H9 (cell line): Measurements from ENCODE around the gene SLC16A10. TPM values are rescaled to one million over a fixed set of nuclear protein-coding genes. Genes with fewer than 3 reads are reported as not detected.

Source experiments
- DNase-seq: peaks from one replicate; pipeline ENCODE4 v3.0.0-alpha.2; 2017
- H2AFZ ChIP-seq: one replicate; pipeline ENCODE4 v1.6.1; 2013; ENCODE audit warnings: mild to moderate bottlenecking, low read length, control low read depth, moderate library complexity
- H2AK5ac ChIP-seq: 2 replicates; pipeline ENCODE4 v1.6.1; 2013; ENCODE audit warnings: low read length, control low read depth, mixed read lengths; ENCODE audit not compliant: insufficient read length
- H2BK120ac ChIP-seq: one replicate; pipeline ENCODE4 v1.6.1; 2013; ENCODE audit warnings: low read depth, mild to moderate bottlenecking, low read length, control low read depth, inconsistent platforms; ENCODE audit not compliant: poor library complexity, severe bottlenecking
- H2BK12ac ChIP-seq: 2 replicates; pipeline ENCODE4 v1.6.1; 2013; ENCODE audit warnings: low read length, control low read depth, mixed read lengths, low read depth; ENCODE audit not compliant: insufficient read length
- H2BK15ac ChIP-seq: 2 replicates; pipeline ENCODE4 v1.6.1; 2013; ENCODE audit warnings: low read depth, low read length, control low read depth
- H2BK20ac ChIP-seq: one replicate; pipeline ENCODE4 v1.6.1; 2013; ENCODE audit warnings: low read depth, mild to moderate bottlenecking, low read length, control low read depth, inconsistent platforms; ENCODE audit not compliant: poor library complexity, severe bottlenecking
- H2BK5ac ChIP-seq: 2 replicates; pipeline ENCODE4 v1.6.1; 2013; ENCODE audit warnings: low read length, control low read depth, mixed read lengths; ENCODE audit not compliant: insufficient read length
- H3K14ac ChIP-seq: 2 replicates; pipeline ENCODE4 v1.6.1; 2013; ENCODE audit warnings: low read length, control low read depth; ENCODE audit not compliant: insufficient read depth
- H3K18ac ChIP-seq: 2 replicates; pipeline ENCODE4 v1.6.1; 2013; ENCODE audit warnings: low read depth, mild to moderate bottlenecking, mixed read lengths, low read length, control low read depth; ENCODE audit not compliant: insufficient read length
- H3K23ac ChIP-seq: 2 replicates; pipeline ENCODE4 v1.6.1; 2013; ENCODE audit warnings: low read length, control low read depth, mixed read lengths, low read depth; ENCODE audit not compliant: insufficient read length
- H3K23me2 ChIP-seq: 2 replicates; pipeline ENCODE4 v1.6.1; 2013; ENCODE audit warnings: low read depth, mild to moderate bottlenecking, mixed read lengths, low read length, control low read depth; ENCODE audit not compliant: insufficient read length, poor library complexity, severe bottlenecking
- H3K27ac ChIP-seq: 2 replicates; pipeline ENCODE4 v1.5.1; 2013; ENCODE audit warnings: low read length, control low read depth, mixed read lengths, low read depth; ENCODE audit not compliant: insufficient read length
- H3K27me3 ChIP-seq: 2 replicates; pipeline ENCODE4 v1.6.1; 2013; ENCODE audit warnings: low read length, control low read depth, inconsistent platforms; ENCODE audit not compliant: insufficient read depth
- H3K4ac ChIP-seq: 2 replicates; pipeline ENCODE4 v1.6.1; 2013; ENCODE audit warnings: low read depth, mild to moderate bottlenecking, control low read depth, inconsistent platforms, low read length, moderate library complexity
- H3K4me1 ChIP-seq: 2 replicates; pipeline ENCODE4 v1.6.1; 2013; ENCODE audit warnings: low read length, control low read depth, inconsistent platforms; ENCODE audit not compliant: insufficient read depth
- H3K4me2 ChIP-seq: 2 replicates; pipeline ENCODE4 v1.6.1; 2013; ENCODE audit warnings: low read length, control low read depth, mixed read lengths; ENCODE audit not compliant: insufficient read length, insufficient read depth
- H3K56ac ChIP-seq: 2 replicates; pipeline ENCODE4 v1.6.1; 2013; ENCODE audit warnings: low read depth, mild to moderate bottlenecking, mixed read lengths, low read length, control low read depth; ENCODE audit not compliant: insufficient read length
- H3K79me1 ChIP-seq: 2 replicates; pipeline ENCODE4 v1.6.1; 2013; ENCODE audit warnings: low read depth, mild to moderate bottlenecking, moderate library complexity, low read length, control low read depth, inconsistent platforms; ENCODE audit not compliant: insufficient read depth, poor library complexity, severe bottlenecking
- H3K79me2 ChIP-seq: 2 replicates; pipeline ENCODE4 v1.6.1; 2013; ENCODE audit warnings: low read length, control low read depth, inconsistent platforms; ENCODE audit not compliant: insufficient read depth
- H3K9ac ChIP-seq: 2 replicates; pipeline ENCODE4 v1.6.1; 2013; ENCODE audit warnings: low read length, control low read depth, mixed read lengths; ENCODE audit not compliant: insufficient read length; ENCODE audit errors: extremely low read depth
- H3K9me3 ChIP-seq: one replicate; pipeline ENCODE4 v1.6.1; 2013; ENCODE audit warnings: low read depth, low read length, inconsistent platforms; ENCODE audit not compliant: control insufficient read depth
- H3T11ph ChIP-seq: one replicate; pipeline ENCODE4 v1.6.1; 2013; ENCODE audit warnings: mild to moderate bottlenecking, low read length, control low read depth, inconsistent platforms
- H4K20me1 ChIP-seq: one replicate; pipeline ENCODE4 v1.6.1; 2013; ENCODE audit not compliant: control insufficient read depth, insufficient read length, insufficient read depth
- H4K5ac ChIP-seq: 2 replicates; pipeline ENCODE4 v1.6.1; 2013; ENCODE audit warnings: low read depth, mild to moderate bottlenecking, mixed read lengths, low read length, control low read depth; ENCODE audit not compliant: insufficient read length
- H4K8ac ChIP-seq: replicated peaks from 2 replicates; pipeline ENCODE4 v1.6.1; 2013; ENCODE audit warnings: low read length, control low read depth, mixed read lengths, low read depth; ENCODE audit not compliant: insufficient read length
- H4K91ac ChIP-seq: 2 replicates; pipeline ENCODE4 v1.6.1; 2013; ENCODE audit warnings: low read depth, mild to moderate bottlenecking, moderate library complexity, mixed read lengths, low read length, control low read depth; ENCODE audit not compliant: insufficient read length
- H3K27ac Mint-ChIP-seq, 3 experiments: 2 replicates in 2 of 3; 3 replicates in 1 of 3; pipeline ENCODE4 v1.8.0; 2020 to 2021; ENCODE audit warnings: mixed read lengths in 3 of 3, mild to moderate bottlenecking in 1 of 3, moderate library complexity in 1 of 3
- H3K27me3 Mint-ChIP-seq: 2 replicates; pipeline ENCODE4 v1.8.0; 2021; ENCODE audit warnings: low read depth, mild to moderate bottlenecking, moderate library complexity, mixed read lengths
- H3K36me3 Mint-ChIP-seq, 3 experiments: 2 replicates in 2 of 3; 3 replicates in 1 of 3; pipeline ENCODE4 v1.8.0; 2020 to 2021; ENCODE audit warnings: low read depth in 3 of 3, mixed read lengths in 3 of 3; ENCODE audit not compliant: insufficient read depth in 1 of 3
- H3K4me1 Mint-ChIP-seq, 2 experiments: 2 replicates each; pipeline ENCODE4 v1.8.0; 2020; ENCODE audit warnings: mixed read lengths in 2 of 2
- H3K4me3 Mint-ChIP-seq, 2 experiments: 2 replicates in 1 of 2; 3 replicates in 1 of 2; pipeline ENCODE4 v1.8.0; 2020 to 2021; ENCODE audit warnings: mild to moderate bottlenecking in 2 of 2, mixed read lengths in 2 of 2, moderate library complexity in 1 of 2
- H3K9me3 Mint-ChIP-seq, 2 experiments: 2 replicates in 1 of 2; 3 replicates in 1 of 2; pipeline ENCODE4 v1.8.0; 2020; ENCODE audit warnings: mild to moderate bottlenecking in 2 of 2, mixed read lengths in 2 of 2, moderate library complexity in 1 of 2
- CTCF ChIP-seq: fragments of 200-600 bp; sonication (generic); conservative IDR thresholded peaks from 3 replicates; pipeline ENCODE4 v1.8.0; 2021; ENCODE audit warnings: antibody characterized with exemption, mild to moderate bottlenecking
- total RNA-seq: library from RNA; stranded (reverse); gene quantifications from 2 replicates; pipeline ENCODE4 v1.2.1, GENCODE V29; 2021

SLC16A10 gene
- total RNA-seq, 1 experiment from 2014 or later, result 11.4 TPM

GRCh38 chr6:111248789-111249188 lies 161.5 kb downstream of the SLC16A10 start:
- no peaks in the 10 kb centered on the region for H3K23me2 ChIP-seq
- no peak overlapping the region for H4K91ac ChIP-seq
- H3K56ac ChIP-seq, result no peak overlapping the region
- no peaks in the 10 kb centered on the region for H3K9me3 Mint-ChIP-seq
- no peak overlapping the region for H3K27ac ChIP-seq
- H2BK15ac ChIP-seq, result no peak overlapping the region
- H4K8ac ChIP-seq, result no peak overlapping the region
- no peaks in the 10 kb centered on the region for H3K79me2 ChIP-seq
- H3K79me1 ChIP-seq, result no peaks in the 10 kb centered on the region
- no peak overlapping the region for H2BK120ac ChIP-seq
- H3K4me2 ChIP-seq, result no peak overlapping the region
- no peaks in the 10 kb centered on the region for H3K27me3 ChIP-seq
- no peak overlapping the region for H2AFZ ChIP-seq
- no peaks in the 10 kb centered on the region for H3K9me3 ChIP-seq
- no peak overlapping the region for H3K23ac ChIP-seq
- no peak overlapping the region for H3K4me3 Mint-ChIP-seq
- no peak overlapping the region for H3T11ph ChIP-seq
- no peak overlapping the region for H2BK5ac ChIP-seq
- no peak overlapping the region for H2BK12ac ChIP-seq
- no peak overlapping the region for H3K27ac Mint-ChIP-seq
- TF ChIP-seq CTCF, result no peak
- no peak overlapping the region for H4K5ac ChIP-seq
- peaks cover 23 to 29% of the 10 kb centered on the region in 2 experiments for H3K4me1 Mint-ChIP-seq
- no peaks in the 10 kb centered on the region for H3K36me3 Mint-ChIP-seq
- no peak overlapping the region for H2BK20ac ChIP-seq
- DNase-seq, result no peak
- H3K9ac ChIP-seq, result no peak overlapping the region
- no peak overlapping the region for H2AK5ac ChIP-seq
- no peaks in the 10 kb centered on the region for H3K27me3 Mint-ChIP-seq
- H3K4ac ChIP-seq, result no peak overlapping the region
- H3K14ac ChIP-seq, result no peak overlapping the region
- H4K20me1 ChIP-seq, result no peaks in the 10 kb centered on the region
- H3K18ac ChIP-seq, result no peak overlapping the region
- peaks cover under 1% of the 10 kb centered on the region; the same call in 1 of the 2 replicates for H3K4me1 ChIP-seq
